ENCODE data around the gene PAPPA2. TPM values are rescaled to one million over a fixed set of nuclear protein-coding genes. Genes with fewer than 3 reads are reported as not detected.

PAPPA2 gene
- total and polyA plus RNA-seq, 2 donors (not counting 1 experiment from before 2014, with no cell fraction given) = not detected

GRCh38 chr1:176479971-176480370 lies 17.0 kb downstream of the PAPPA2 start:
- Histone ChIP-seq H3K9me3 (ENCODE audit: control extremely low read depth in 1 of 3, control insufficient read depth in 2 of 3, insufficient read depth in 1 of 3, low read length in 2 of 3) (no peaks in the 10 kb centered on the region), H3K9ac (ENCODE audit: low read length) (no peak overlapping the region), H3K27me3 (replicated peaks in 1 of 4; ENCODE audit: control extremely low read depth in 1 of 4, control insufficient read depth in 3 of 4, insufficient read depth in 4 of 4, low read length in 3 of 4) (no peaks in the 10 kb centered on the region), H3K36me3 (replicated peaks in 1 of 2; ENCODE audit: control extremely low read depth in 1 of 2, control insufficient read depth in 1 of 2, extremely low read depth in 1 of 2, insufficient read depth in 2 of 2, low read length in 1 of 2) (no peaks in the 10 kb centered on the region), H3K4me2 (replicated peaks; ENCODE audit: low read depth, low read length, poor library complexity, severe bottlenecking) (no peak overlapping the region), H3K4me1 (ENCODE audit: control insufficient read depth in 2 of 2, insufficient read depth in 2 of 2, low read length in 2 of 2) (no peaks in the 10 kb centered on the region), H3K79me2 (ENCODE audit: control insufficient read depth, insufficient read depth, low read length) (no peaks in the 10 kb centered on the region), H3K27ac (ENCODE audit: low read length in 2 of 2) (no peak overlapping the region), H3K4me3 (ENCODE audit: control extremely low read depth in 1 of 5, extremely low read depth in 1 of 5, insufficient read depth in 1 of 5, low read depth in 2 of 5, low read length in 4 of 5) (no peak overlapping the region), H2AFZ (ENCODE audit: insufficient read depth, low read depth, low read length, poor library complexity, severe bottlenecking) (no peak overlapping the region), H4K20me1 (ENCODE audit: control insufficient read depth, insufficient read depth, low read length, poor library complexity, severe bottlenecking) (no peaks in the 10 kb centered on the region)
- POLR2A ChIA-PET = no interaction called here
- 51% methylated on average over 4 of the region's 7 CpGs for WGBS (ENCODE audit: insufficient coverage)
- no peak overlapping the region for H3K4me3 Mint-ChIP-seq
- TF ChIP-seq EZH2 (IDR thresholded peaks at IDR 0.05; ENCODE audit: borderline replicate concordance, insufficient read depth, low read depth, low read length, poor library complexity, severe bottlenecking) = no peak
- TF ChIP-seq, protein P1, sequence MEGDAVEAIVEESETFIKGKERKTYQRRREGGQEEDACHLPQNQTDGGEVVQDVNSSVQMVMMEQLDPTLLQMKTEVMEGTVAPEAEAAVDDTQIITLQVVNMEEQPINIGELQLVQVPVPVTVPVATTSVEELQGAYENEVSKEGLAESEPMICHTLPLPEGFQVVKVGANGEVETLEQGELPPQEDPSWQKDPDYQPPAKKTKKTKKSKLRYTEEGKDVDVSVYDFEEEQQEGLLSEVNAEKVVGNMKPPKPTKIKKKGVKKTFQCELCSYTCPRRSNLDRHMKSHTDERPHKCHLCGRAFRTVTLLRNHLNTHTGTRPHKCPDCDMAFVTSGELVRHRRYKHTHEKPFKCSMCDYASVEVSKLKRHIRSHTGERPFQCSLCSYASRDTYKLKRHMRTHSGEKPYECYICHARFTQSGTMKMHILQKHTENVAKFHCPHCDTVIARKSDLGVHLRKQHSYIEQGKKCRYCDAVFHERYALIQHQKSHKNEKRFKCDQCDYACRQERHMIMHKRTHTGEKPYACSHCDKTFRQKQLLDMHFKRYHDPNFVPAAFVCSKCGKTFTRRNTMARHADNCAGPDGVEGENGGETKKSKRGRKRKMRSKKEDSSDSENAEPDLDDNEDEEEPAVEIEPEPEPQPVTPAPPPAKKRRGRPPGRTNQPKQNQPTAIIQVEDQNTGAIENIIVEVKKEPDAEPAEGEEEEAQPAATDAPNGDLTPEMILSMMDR (IDR thresholded peaks at IDR 0.05) = no peak
- CTCF ChIA-PET = no interaction called here
- DNase-seq (no peak), ATAC-seq (ENCODE audit: low read depth) (no peak)
- no peaks in the 10 kb centered on the region for H3K4me1 Mint-ChIP-seq
- intact Hi-C loops (cut with micrococcal nuclease) = no loop called here
- no peak overlapping the region for H3K27ac Mint-ChIP-seq
- H3K27me3 Mint-ChIP-seq = peaks cover 7% of the 10 kb centered on the region
- H3K9me3 Mint-ChIP-seq (ENCODE audit: insufficient read depth) = no peaks in the 10 kb centered on the region

DNA sequence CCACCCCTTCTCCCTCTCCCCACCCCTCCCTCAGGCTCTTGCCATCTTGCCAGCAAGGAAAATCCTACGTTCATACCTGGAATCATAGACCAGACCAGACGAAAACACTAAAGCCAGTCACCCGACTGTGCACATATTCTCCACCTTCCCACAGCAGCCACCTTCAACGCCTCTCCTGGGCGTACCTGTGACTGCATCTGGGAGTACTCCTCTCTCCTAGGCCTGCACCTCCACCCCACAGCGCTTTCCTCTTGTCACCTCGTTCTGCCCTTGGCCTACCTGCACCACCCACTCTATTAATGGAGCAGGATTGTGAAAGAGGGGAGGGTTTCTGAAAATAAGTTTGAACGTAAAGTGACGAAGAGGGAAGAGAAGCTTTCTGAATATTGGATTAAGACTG lies 17.8 kb downstream of the PAPPA2 start:
- Mint-ChIP-seq H3K9me3 (ENCODE audit: insufficient read depth) (no peaks in the 10 kb centered on the region), H3K4me3 (no peak overlapping the region), H3K27ac (no peak overlapping the region), H3K4me1 (no peaks in the 10 kb centered on the region), H3K27me3 (peaks cover 4% of the 10 kb centered on the region)
- 81% methylated on average over 3 of the region's 9 CpGs for WGBS (ENCODE audit: insufficient coverage)
- Histone ChIP-seq H2AFZ (ENCODE audit: insufficient read depth, low read depth, low read length, poor library complexity, severe bottlenecking) (no peak overlapping the region), H3K4me1 (ENCODE audit: control insufficient read depth in 2 of 2, insufficient read depth in 2 of 2, low read length in 2 of 2) (no peaks in the 10 kb centered on the region), H3K79me2 (ENCODE audit: control insufficient read depth, insufficient read depth, low read length) (no peaks in the 10 kb centered on the region), H3K27me3 (replicated peaks in 1 of 4; ENCODE audit: control extremely low read depth in 1 of 4, control insufficient read depth in 3 of 4, insufficient read depth in 4 of 4, low read length in 3 of 4) (no peaks in the 10 kb centered on the region), H3K4me3 (ENCODE audit: control extremely low read depth in 1 of 5, extremely low read depth in 1 of 5, insufficient read depth in 1 of 5, low read depth in 2 of 5, low read length in 4 of 5) (no peak overlapping the region), H3K9ac (ENCODE audit: low read length) (no peak overlapping the region), H3K4me2 (replicated peaks; ENCODE audit: low read depth, low read length, poor library complexity, severe bottlenecking) (no peak overlapping the region), H4K20me1 (ENCODE audit: control insufficient read depth, insufficient read depth, low read length, poor library complexity, severe bottlenecking) (no peaks in the 10 kb centered on the region), H3K27ac (ENCODE audit: low read length in 2 of 2) (no peak overlapping the region), H3K36me3 (replicated peaks in 1 of 2; ENCODE audit: control extremely low read depth in 1 of 2, control insufficient read depth in 1 of 2, extremely low read depth in 1 of 2, insufficient read depth in 2 of 2, low read length in 1 of 2) (no peaks in the 10 kb centered on the region), H3K9me3 (ENCODE audit: control extremely low read depth in 1 of 3, control insufficient read depth in 2 of 3, insufficient read depth in 1 of 3, low read length in 2 of 3) (no peaks in the 10 kb centered on the region)
- CTCF ChIA-PET = no interaction called here
- no peak for ATAC-seq (ENCODE audit: low read depth)
- TF ChIP-seq, protein P1 (IDR thresholded peaks at IDR 0.05) = no peak
- TF ChIP-seq EZH2 (IDR thresholded peaks at IDR 0.05; ENCODE audit: borderline replicate concordance, insufficient read depth, low read depth, low read length, poor library complexity, severe bottlenecking) = no peak
- DNase-seq = no peak
- POLR2A ChIA-PET = no interaction called here
- intact Hi-C loops (cut with micrococcal nuclease) = no loop called here

Measured in B cell (primary cell).